OCI-LY3 (cell line): ENCODE measurements around the gene PDE1A.

Experiments used
- CTCF ChIP-seq: fragments of 200-600, 300-600 bp; sonication (generic); IDR thresholded peaks from 2 replicates; pipeline ENCODE4 v1.5.1; 2014; ENCODE audit warnings: antibody characterized with exemption, low read length, low read depth
- EZH2phosphoT487 ChIP-seq: fragments of 200-600 bp; shearing (Covaris generic); IDR thresholded peaks from 2 replicates; pipeline ENCODE4 v1.6.1; 2018; ENCODE audit warnings: antibody characterized with exemption, mixed run types, low read depth

- no peak for TF ChIP-seq CTCF
- TF ChIP-seq EZH2phosphoT487 = no peak
Measured at GRCh38 chr2:182375862-182376261, 51.0 kb downstream of the PDE1A start.
